Measurements from ENCODE around the gene RREB1.
"Not testable (repeated sequence)": the region's sequence is repeated elsewhere in the genome, so short reads cannot be mapped to it uniquely, and the experiment has no call there.

The RREB1 gene

GRCh38 chr6:7267466-7268091, 159.8 kb downstream of the RREB1 start:
- no peak for DNase-seq

GRCh38 chr6:7268362-7268761, 160.6 kb downstream of the RREB1 start:
- DNase-seq: no peak

GRCh38 chr6:7268816-7269555, 161.2 kb downstream of the RREB1 start:
- DNase-seq: no peak

- no peak for DNase-seq
These were observed 162.1 kb downstream of the RREB1 start for GRCh38 chr6:7269816-7270215.

GRCh38 chr6:7270320-7271204, 162.8 kb downstream of the RREB1 start:
- no peak for DNase-seq

GRCh38 chr6:7271205-7271534, 163.4 kb downstream of the RREB1 start:
- no peak for DNase-seq

GRCh38 chr6:7273709-7274108, 165.9 kb downstream of the RREB1 start:
- no peak for DNase-seq

- DNase-seq: not testable (repeated sequence)
These were observed 166.8 kb downstream of the RREB1 start for GRCh38 chr6:7274525-7274924.

GRCh38 chr6:7276199-7276524, 168.4 kb downstream of the RREB1 start:
- DNase-seq: no peak

- DNase-seq: no peak
These were observed 174.5 kb downstream of the RREB1 start for GRCh38 chr6:7282097-7282906.

- DNase-seq: no peak
These were observed 175.9 kb downstream of the RREB1 start for GRCh38 chr6:7283676-7284075.

- DNase-seq: no peak
These were observed 177.7 kb downstream of the RREB1 start for GRCh38 chr6:7285416-7285815.

- no peak for DNase-seq
These were observed 182.3 kb downstream of the RREB1 start for GRCh38 chr6:7290079-7290478.

GRCh38 chr6:7292596-7293255, 185.0 kb downstream of the RREB1 start:
- no peak for DNase-seq

- DNase-seq: no peak
These were observed 188.2 kb downstream of the RREB1 start for GRCh38 chr6:7295916-7296315.

- DNase-seq: no peak
These were observed 188.8 kb downstream of the RREB1 start for GRCh38 chr6:7296602-7297001.

- DNase-seq: no peak
These were observed 190.4 kb downstream of the RREB1 start for GRCh38 chr6:7298113-7298512.

- DNase-seq: no peak
These were observed 193.2 kb downstream of the RREB1 start for GRCh38 chr6:7300926-7301325.
